Measurements from ENCODE around the gene SEMA4D.

SEMA4D gene, protein sequence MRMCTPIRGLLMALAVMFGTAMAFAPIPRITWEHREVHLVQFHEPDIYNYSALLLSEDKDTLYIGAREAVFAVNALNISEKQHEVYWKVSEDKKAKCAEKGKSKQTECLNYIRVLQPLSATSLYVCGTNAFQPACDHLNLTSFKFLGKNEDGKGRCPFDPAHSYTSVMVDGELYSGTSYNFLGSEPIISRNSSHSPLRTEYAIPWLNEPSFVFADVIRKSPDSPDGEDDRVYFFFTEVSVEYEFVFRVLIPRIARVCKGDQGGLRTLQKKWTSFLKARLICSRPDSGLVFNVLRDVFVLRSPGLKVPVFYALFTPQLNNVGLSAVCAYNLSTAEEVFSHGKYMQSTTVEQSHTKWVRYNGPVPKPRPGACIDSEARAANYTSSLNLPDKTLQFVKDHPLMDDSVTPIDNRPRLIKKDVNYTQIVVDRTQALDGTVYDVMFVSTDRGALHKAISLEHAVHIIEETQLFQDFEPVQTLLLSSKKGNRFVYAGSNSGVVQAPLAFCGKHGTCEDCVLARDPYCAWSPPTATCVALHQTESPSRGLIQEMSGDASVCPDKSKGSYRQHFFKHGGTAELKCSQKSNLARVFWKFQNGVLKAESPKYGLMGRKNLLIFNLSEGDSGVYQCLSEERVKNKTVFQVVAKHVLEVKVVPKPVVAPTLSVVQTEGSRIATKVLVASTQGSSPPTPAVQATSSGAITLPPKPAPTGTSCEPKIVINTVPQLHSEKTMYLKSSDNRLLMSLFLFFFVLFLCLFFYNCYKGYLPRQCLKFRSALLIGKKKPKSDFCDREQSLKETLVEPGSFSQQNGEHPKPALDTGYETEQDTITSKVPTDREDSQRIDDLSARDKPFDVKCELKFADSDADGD

DNA sequence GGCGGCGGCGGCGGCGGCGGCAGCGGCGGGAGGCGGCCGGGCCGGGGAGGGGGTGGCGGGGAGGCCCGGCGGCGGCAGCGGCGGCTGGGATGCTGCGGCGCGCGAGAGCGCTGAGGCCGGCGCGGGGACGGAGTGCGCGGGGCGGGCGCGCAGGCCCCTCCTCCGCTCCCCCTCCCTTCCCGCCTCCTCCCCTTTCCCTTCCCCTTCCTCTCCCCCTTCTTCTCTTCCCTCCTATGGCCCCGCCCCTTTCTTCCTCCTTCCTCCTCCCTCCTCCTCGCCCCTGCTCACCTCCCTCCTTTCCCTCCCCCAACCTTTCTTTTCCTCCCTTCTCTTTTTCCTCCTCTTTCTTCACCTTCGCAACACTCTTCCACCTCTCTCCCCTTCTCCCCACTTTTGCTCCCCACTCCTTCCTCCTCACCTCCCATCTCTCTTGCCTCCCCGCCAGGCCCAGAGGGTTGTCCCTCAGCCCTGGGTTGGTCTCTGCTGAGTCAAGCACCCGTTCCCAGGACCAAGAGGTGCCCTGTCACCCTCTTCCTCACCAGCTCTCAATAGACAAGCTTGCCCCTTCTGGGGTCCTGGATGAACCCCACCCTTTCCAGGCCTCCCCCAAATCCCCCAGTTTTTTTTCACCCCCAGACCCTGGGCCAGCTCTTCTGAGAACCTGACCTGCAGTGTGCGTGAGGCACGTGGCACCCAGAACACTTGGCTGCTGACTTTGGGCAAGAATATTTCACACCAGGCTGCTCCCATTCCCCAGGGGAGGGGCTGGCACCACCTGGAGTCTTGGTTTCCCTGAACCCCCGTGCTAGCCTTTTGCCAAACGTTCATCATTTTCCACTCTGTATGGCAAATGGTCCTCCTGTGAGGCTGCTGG, at the start of gene SEMA4D:
TSS of gene SEMA4D (minus strand) at position 136 of the 874 bp plus-strand sequence. CDS start 92,657 bp downstream, outside the sequence.
- no peak for DNase-seq (ENCODE audit: low read depth)

- no peak for DNase-seq (ENCODE audit: low read depth)
Measured at GRCh38 chr9:89547000-89547399, 49.1 kb upstream of the SEMA4D start.

DNA sequence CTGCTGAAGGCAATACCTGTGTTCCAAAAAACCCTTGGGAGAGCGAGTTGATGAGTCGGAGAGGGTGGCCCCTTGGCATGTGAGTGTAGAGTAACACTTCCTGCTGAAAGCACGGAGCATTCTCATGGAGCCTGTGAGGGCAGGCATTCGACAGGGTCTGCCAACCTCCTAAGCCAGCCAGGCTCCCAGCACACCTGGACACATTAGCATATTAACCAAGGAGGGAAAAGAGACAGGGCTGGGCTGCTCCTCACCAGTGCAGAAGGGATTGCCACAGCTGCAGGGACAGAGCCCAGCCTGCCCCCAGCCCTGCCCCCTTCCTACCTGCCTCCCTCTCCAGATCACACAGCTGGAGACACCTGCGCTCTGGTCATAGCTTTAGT, 46.4 kb upstream of the SEMA4D start:
- DNase-seq (ENCODE audit: low read depth), result no peak

DNA sequence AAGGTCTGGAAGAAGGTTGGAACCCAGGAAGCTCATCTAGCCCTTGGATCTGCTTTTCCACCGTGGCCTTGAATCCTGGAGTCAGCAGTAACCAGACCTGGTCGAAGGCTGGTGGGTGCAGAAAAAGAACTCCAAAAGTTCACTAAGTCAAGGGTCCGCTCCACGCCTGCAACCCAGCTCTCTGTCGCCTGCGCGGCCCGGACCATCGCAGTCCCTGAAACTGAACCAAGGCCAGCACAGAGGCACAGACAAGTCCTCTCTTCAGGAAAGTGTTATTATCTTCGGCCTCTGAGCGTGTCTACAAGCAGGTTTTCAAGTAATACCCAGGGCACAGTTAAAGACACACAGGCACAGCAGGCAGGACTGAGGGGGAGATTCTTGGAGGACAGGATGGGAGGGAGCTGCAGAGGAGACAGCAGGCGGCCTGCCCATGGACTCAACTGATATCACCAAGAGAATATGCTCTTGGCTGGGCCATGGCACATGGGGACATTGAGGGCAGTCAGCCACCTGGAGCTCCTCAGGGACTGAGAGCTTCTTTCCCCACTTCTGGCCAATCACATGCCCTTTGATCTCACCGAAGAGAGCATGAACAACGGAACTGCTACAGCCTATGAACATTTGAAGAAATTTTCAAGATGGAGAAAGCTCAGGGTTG, 45.8 kb upstream of the SEMA4D start:
- no peak for DNase-seq (ENCODE audit: low read depth)

DNA sequence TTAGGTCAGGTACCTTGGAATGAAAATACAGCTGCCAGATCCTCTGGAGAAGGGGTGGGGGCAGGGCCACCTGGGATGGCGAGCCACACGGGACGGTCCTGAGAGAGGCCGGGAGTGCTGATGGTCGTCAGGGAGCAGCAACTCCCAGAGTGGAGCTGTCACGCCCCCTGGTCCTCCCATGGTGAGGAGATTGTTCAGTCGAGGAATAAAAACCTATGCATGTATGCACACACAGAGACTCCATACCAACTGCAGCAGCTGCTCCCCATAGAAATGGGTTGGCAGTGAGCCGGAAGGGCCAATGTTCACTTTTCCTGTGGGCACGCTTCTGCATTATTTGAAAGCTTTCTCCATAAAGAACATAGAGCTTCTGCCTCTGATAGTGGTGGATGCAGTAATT, 45.2 kb upstream of the SEMA4D start:
- no peak for DNase-seq (ENCODE audit: low read depth)

- no peak for DNase-seq (ENCODE audit: low read depth)
Measured at GRCh38 chr9:89542401-89543021, 44.6 kb upstream of the SEMA4D start.

GRCh38 chr9:89541798-89542197, 43.9 kb upstream of the SEMA4D start:
- no peak for DNase-seq (ENCODE audit: low read depth)

DNA sequence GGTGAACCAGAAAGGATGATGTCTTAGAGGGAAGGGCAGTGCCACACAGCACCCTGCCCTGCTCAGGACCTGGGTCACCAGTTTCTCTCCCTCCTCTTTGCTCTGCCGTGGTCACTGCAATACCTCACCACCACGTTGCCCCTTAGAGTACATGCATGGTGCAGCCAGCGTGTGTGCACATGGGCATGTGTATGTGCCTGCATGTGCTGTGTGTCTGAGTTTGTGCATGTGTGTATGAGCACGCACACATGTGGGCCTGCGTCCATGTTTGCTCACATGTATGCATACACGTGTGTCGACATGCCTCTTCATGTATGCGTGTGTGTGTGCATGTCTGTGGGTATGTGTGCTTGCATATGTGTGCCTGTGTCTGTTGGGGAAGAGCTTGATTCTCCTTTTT, 41.5 kb upstream of the SEMA4D start:
- DNase-seq (ENCODE audit: low read depth), result no peak

- no peak for DNase-seq (ENCODE audit: low read depth)
Measured at GRCh38 chr9:89538871-89539270, 41.0 kb upstream of the SEMA4D start.

GRCh38 chr9:89537166-89537565, 39.3 kb upstream of the SEMA4D start:
- no peak for DNase-seq (ENCODE audit: low read depth)

DNA sequence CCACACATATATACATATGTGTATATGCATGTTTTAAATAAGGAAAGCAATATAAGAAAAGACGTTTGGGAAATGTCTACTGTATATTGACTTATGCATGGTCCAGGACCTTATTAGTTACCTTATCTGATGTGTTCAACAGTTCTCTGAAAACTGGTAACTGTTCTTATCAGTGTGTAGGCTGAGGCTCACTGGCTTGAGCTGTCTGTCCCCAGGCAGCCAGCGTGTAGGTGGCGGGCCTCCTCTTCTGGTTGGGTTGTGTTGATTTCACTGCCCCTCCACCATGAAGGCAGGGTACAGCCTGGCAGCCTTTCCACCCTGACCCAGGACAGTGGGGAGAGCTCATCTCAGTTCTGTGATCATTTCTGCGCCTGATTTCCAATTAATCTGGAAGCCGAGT, 38.7 kb upstream of the SEMA4D start:
- DNase-seq (ENCODE audit: low read depth), result no peak

DNA sequence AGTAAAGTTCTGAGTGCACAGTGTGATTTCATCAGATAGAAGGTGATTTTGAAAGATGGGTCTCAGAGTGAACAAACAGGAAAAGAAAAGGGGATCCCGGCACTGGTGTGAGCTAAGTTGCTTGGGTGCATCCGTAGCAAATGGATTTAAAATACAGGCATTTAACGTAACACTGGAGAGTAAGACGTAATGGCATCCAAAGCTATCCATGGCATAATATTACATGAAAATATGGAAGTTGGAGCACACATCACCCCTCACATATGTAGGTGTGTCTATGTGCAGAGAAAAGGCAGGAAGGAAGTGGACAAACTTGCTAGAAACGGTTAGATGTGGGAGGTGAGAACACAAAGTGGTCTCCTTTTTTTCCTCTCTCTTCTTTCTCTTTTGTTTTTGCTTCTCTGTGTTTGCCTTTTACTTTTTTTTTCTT, 38.2 kb upstream of the SEMA4D start:
- DNase-seq (ENCODE audit: low read depth), result no peak

- DNase-seq (ENCODE audit: low read depth), result no peak
Measured at GRCh38 chr9:89535461-89535860, 37.5 kb upstream of the SEMA4D start.

DNA sequence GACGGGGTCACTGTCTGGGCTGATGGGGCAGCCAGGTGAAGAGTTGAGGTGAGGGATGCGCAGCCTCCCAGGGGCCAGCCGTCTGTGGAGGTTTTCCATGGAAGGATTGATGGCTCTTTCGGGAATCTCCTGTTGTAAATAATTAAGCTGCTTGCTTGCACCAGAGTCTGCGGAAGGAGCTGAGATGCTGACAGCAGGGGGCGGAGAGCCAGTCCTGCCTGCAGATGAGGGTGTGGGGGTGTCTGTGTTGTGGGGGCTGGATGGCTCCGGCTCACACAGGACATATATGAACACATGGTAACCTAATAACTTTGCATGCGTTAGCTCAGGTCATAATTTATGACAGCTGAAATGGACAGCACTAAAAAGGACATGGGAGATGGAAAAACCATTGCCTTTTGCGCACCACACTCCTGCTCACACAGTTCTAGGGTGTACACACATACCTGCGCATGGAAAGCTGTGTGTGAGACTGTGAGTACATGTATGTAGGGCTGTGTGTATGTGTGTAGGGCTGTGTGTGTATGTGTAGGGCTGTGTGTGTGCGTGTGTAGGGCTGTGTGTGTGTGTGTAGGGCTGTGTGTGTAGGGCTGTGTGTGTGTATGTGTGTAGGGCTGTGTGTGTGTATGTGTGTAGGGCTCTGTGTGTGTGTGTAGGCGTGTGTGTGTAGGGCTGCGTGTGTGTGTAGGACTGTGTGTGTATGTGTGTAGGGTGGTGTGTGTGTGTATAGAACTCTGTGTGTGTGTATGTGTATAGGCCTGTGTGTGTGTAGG, 36.8 kb upstream of the SEMA4D start:
- no peak for DNase-seq (ENCODE audit: low read depth)

- no peak for DNase-seq (ENCODE audit: low read depth)
Measured at GRCh38 chr9:89533411-89534095, 35.6 kb upstream of the SEMA4D start.

DNA sequence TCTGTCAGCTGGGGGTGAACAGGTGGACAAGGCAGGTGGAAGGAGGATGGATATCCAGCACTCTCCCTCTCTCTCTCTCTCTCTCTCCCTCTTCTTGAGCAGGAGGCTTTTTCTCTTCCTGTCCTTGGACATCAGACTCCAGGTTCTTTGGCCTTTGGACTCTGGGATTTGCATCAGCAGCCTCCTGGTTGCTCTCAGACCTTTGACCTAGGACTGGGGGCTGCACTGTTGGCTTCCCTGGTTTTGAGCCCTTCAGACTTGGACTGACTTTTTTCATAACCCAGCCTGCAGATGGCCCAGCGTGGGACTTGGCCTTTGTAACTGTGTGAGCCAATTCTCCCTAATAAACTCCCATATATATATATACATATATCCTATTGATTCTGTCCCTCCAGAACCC, 35.0 kb upstream of the SEMA4D start:
- DNase-seq (ENCODE audit: low read depth), result no peak

DNA sequence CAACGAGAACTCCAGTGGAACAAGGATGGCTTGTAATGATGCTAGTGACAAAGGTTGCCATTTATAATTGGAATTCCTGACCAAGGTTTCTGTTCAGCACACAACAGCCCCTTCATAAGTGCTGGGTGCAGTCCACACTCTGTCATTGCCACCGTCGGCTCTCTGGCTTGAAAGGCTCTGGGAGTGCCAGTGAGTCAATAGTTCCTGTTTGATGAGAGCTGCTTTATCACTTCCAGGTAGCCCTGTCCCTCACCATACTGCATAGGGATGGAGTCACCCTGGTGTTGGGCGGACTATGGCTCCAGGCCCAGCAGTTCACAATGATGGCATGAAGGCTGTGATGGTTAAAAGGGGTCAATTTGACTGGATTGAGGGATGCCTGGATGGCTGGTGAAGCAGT, 34.6 kb upstream of the SEMA4D start:
- no peak for DNase-seq (ENCODE audit: low read depth)

DNA sequence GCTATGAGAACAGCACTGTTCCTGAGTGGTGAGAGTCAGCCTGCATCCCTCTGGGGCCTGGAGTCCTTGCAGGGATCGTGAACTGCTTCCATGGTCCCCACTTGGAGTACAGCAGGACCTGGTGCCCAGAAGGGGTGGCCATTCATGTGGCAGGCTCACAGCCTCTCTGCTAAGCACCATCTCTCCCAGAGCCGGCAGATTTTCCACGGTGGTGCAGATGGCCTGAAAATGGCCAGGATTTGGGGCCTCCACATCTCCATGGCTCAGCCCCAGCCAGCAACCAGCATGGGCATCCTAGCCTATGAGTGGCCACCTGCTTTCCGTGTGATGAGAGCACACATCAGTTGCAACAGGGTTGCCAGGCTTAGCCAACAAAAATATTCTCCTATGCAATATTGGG, 33.9 kb upstream of the SEMA4D start:
- DNase-seq (ENCODE audit: low read depth), result no peak

DNA sequence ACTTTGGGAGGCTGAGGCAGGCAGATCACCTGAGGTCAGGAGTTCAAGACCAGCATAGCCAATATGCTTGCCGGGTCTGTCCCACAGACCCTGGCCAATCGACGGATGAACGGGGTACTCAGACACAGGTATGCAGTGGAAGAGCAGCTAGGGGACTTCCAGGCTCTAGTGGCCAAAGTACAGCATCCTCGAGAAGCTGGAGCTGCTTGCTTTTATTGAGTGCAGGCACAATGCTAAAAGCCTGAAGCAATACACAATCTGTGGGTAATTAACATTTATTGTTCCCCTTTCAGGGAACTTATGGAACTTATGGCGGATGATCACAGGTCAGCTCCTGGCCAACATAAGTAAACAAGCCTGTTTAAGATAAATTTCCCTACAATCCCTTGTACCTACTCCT, 32.8 kb upstream of the SEMA4D start:
- DNase-seq (ENCODE audit: low read depth), result no peak
